ENCODE data around the gene PCDHA1.

Gene PCDHA1

DNA sequence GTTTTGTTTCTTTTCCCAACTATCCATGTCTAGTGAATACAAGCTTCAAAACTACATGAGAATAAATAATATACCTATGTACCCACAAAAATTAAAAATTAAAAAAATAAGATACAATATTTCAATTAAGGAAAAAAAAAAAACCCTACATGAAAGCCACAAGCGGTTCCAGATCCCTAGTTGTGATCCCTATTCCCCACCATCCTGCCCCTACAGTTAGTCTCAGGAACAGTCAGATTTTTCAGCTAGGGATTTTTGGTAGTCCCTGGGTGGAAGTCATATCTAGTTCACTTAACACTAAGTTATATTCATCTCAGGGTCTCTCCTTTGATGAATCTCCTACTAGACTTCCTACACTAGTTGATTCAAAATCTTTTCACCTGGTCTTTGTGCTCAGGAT, 246.7 kb downstream of the PCDHA1 start:
- no peak overlapping the region for H2AFZ ChIP-seq (ENCODE audit: insufficient read depth, low read length, poor library complexity)
- H2BK5ac ChIP-seq (ENCODE audit: low read depth, low read length, poor library complexity): no peak overlapping the region
- H3K79me2 ChIP-seq (ENCODE audit: control insufficient read depth, insufficient read depth, low read length, poor library complexity): no peaks in the 10 kb centered on the region
- H3K4me2 ChIP-seq (ENCODE audit: low read length): no peak overlapping the region
- no peak overlapping the region for H3K4ac ChIP-seq (ENCODE audit: low read depth, low read length)
- H3K9ac ChIP-seq (ENCODE audit: low read length): no peak overlapping the region
- H2BK120ac ChIP-seq (ENCODE audit: insufficient read depth, low read length, poor library complexity): no peak overlapping the region
- WGBS (ENCODE audit: extremely low coverage, insufficient coverage, insufficient read length): no CpG with 5 or more reads among the region's 1 CpG
- H2AK5ac ChIP-seq (ENCODE audit: low read length): no peak overlapping the region
- no peak overlapping the region for H3K4me3 ChIP-seq (ENCODE audit: low read depth, low read length)
- H3K23ac ChIP-seq (ENCODE audit: low read length): no peak overlapping the region
- no peaks in the 10 kb centered on the region for H3K36me3 ChIP-seq (ENCODE audit: control insufficient read depth in 1 of 2, insufficient read depth in 2 of 2, low read length in 2 of 2)
- no peak overlapping the region for H2BK12ac ChIP-seq (ENCODE audit: low read length)
- H3K4me1 ChIP-seq (ENCODE audit: control insufficient read depth in 1 of 2, insufficient read depth in 2 of 2, low read length in 2 of 2): no peaks in the 10 kb centered on the region
- no peak overlapping the region for H3K27ac ChIP-seq (ENCODE audit: low read depth, low read length)
- H4K8ac ChIP-seq (ENCODE audit: low read depth, low read length): no peak overlapping the region
- H4K12ac ChIP-seq (ENCODE audit: low read depth, low read length): no peak overlapping the region
- no peak for DNase-seq
- no peak overlapping the region for H4K91ac ChIP-seq (ENCODE audit: low read depth, low read length)
- no peak overlapping the region for H3K18ac ChIP-seq (ENCODE audit: low read length)
- H3K27me3 ChIP-seq (ENCODE audit: insufficient read depth, low read length): no peaks in the 10 kb centered on the region
- no peak overlapping the region for H3K14ac ChIP-seq (ENCODE audit: low read length)
- no peaks in the 10 kb centered on the region for H3K9me3 ChIP-seq (ENCODE audit: insufficient read depth, low read depth, low read length)
- H3K79me1 ChIP-seq (ENCODE audit: low read length): no peaks in the 10 kb centered on the region

DNA sequence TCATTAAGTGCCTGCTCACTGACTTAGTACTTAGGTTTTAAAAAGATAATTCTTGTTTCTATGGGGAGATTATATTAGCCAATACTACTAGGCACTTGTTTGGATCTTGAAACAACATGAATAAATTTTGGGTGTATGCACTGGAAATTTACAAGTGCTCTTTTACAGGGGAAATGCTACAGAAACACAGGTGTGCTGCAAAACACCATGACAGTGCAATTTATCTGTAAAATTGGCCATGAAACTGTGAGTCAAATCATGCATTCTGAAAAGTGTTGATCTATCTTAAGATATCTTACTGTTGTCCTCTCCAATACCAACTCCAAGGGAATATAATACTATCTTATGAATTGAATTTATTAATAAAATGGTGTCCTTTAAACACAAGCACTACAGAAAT, 253.1 kb downstream of the PCDHA1 start:
- Histone ChIP-seq H4K12ac (ENCODE audit: low read depth, low read length) (no peak overlapping the region), H3K79me1 (ENCODE audit: low read length) (no peaks in the 10 kb centered on the region), H2BK120ac (ENCODE audit: insufficient read depth, low read length, poor library complexity) (no peak overlapping the region), H3K27me3 (ENCODE audit: insufficient read depth, low read length) (no peaks in the 10 kb centered on the region), H2AK5ac (ENCODE audit: low read length) (no peak overlapping the region), H2BK12ac (ENCODE audit: low read length) (no peak overlapping the region), H3K27ac (ENCODE audit: low read depth, low read length) (no peak overlapping the region), H2AFZ (ENCODE audit: insufficient read depth, low read length, poor library complexity) (no peak overlapping the region), H4K8ac (ENCODE audit: low read depth, low read length) (no peak overlapping the region), H3K4me2 (ENCODE audit: low read length) (no peak overlapping the region), H3K14ac (ENCODE audit: low read length) (no peak overlapping the region), H3K4me1 (ENCODE audit: control insufficient read depth in 1 of 2, insufficient read depth in 2 of 2, low read length in 2 of 2) (peaks cover 3 to 4% of the 10 kb centered on the region in 2 experiments), H3K23ac (ENCODE audit: low read length) (no peak overlapping the region), H3K4me3 (ENCODE audit: low read depth, low read length) (no peak overlapping the region), H2BK5ac (ENCODE audit: low read depth, low read length, poor library complexity) (no peak overlapping the region), H3K9me3 (ENCODE audit: insufficient read depth, low read depth, low read length) (no peaks in the 10 kb centered on the region), H3K9ac (ENCODE audit: low read length) (no peak overlapping the region), H3K36me3 (ENCODE audit: control insufficient read depth in 1 of 2, insufficient read depth in 2 of 2, low read length in 2 of 2) (no peaks in the 10 kb centered on the region), H4K91ac (ENCODE audit: low read depth, low read length) (no peak overlapping the region), H3K18ac (ENCODE audit: low read length) (no peak overlapping the region), H3K4ac (ENCODE audit: low read depth, low read length) (no peak overlapping the region), H3K79me2 (ENCODE audit: control insufficient read depth, insufficient read depth, low read length, poor library complexity) (no peaks in the 10 kb centered on the region)
- DNase-seq: no peak

DNA sequence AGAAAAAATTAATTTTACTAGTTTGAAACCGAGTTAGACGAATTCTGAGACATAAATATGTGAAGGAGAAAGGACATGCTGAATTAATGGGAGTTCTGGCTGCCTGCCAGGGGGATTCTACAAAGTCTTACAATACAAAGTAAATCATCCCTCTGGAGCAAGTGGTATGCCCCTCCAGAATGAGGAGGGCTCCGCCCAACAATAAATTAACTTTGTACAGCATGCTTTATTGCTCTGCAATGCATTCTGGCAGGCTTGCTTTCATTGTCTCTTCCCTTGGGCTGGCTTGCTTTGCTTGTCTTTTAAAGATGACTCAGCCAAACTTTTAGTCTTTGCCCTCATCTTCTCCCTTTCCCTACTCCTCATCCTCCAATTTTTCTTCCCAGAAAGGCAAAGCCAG, 253.6 kb downstream of the PCDHA1 start:
- Histone ChIP-seq H3K23ac (ENCODE audit: low read length) (no peak overlapping the region), H3K14ac (ENCODE audit: low read length) (no peak overlapping the region), H2BK120ac (ENCODE audit: insufficient read depth, low read length, poor library complexity) (no peak overlapping the region), H2BK12ac (ENCODE audit: low read length) (no peak overlapping the region), H3K9me3 (ENCODE audit: insufficient read depth, low read depth, low read length) (no peaks in the 10 kb centered on the region), H3K18ac (ENCODE audit: low read length) (no peak overlapping the region), H3K36me3 (ENCODE audit: control insufficient read depth in 1 of 2, insufficient read depth in 2 of 2, low read length in 2 of 2) (no peaks in the 10 kb centered on the region), H3K9ac (ENCODE audit: low read length) (no peak overlapping the region), H3K4me1 (ENCODE audit: control insufficient read depth in 1 of 2, insufficient read depth in 2 of 2, low read length in 2 of 2) (peaks cover 3 to 4% of the 10 kb centered on the region in 2 experiments), H2AK5ac (ENCODE audit: low read length) (no peak overlapping the region), H4K12ac (ENCODE audit: low read depth, low read length) (no peak overlapping the region), H3K4me2 (ENCODE audit: low read length) (peak overlapping the region; percentile 73), H4K91ac (ENCODE audit: low read depth, low read length) (no peak overlapping the region), H3K79me1 (ENCODE audit: low read length) (no peaks in the 10 kb centered on the region), H3K4ac (ENCODE audit: low read depth, low read length) (no peak overlapping the region), H2AFZ (ENCODE audit: insufficient read depth, low read length, poor library complexity) (no peak overlapping the region), H2BK5ac (ENCODE audit: low read depth, low read length, poor library complexity) (no peak overlapping the region), H3K27me3 (ENCODE audit: insufficient read depth, low read length) (no peaks in the 10 kb centered on the region), H4K8ac (ENCODE audit: low read depth, low read length) (no peak overlapping the region), H3K79me2 (ENCODE audit: control insufficient read depth, insufficient read depth, low read length, poor library complexity) (no peaks in the 10 kb centered on the region), H3K4me3 (ENCODE audit: low read depth, low read length) (no peak overlapping the region), H3K27ac (ENCODE audit: low read depth, low read length) (no peak overlapping the region)
- WGBS (ENCODE audit: extremely low coverage, insufficient coverage, insufficient read length): no CpG with 5 or more reads among the region's 3 CpGs
- DNase-seq: no peak

DNA sequence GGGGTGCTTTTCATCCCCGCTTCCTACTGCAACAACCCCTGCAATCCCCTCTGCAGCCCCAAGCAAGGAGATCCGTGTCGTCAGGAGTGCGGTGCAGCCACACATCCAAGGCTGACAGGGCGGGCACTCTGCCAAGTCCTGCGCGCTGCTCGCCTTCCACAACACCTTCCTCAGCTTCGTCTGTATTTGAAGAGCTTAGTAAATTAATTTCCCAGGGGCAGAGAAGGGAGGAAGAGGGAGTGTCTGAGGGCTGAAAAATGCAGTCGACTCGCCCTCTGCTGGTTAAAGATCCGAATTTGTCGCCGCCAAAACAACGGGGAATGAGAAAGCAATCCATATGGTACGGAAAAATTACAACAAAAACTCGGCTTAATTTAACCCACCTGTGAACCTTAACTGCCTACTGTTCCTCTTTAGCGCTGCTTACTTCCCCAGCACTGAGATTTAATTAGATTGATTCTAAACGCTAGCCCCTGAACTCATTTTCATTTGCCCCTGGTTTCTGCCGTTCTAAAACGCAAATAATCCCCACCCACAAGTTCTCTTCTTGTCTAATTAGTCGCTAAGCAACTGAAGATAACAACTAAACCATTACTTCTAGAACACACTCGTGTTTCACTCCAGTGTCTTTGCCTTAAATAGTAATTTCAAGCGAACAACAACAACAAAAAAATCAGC, 254.3 kb downstream of the PCDHA1 start:
- H3K79me2 ChIP-seq (ENCODE audit: control insufficient read depth, insufficient read depth, low read length, poor library complexity): no peaks in the 10 kb centered on the region
- peak overlapping the region; percentile 39 for H3K4me3 ChIP-seq (ENCODE audit: low read depth, low read length)
- H3K4ac ChIP-seq (ENCODE audit: low read depth, low read length): no peak overlapping the region
- H3K14ac ChIP-seq (ENCODE audit: low read length): no peak overlapping the region
- no peaks in the 10 kb centered on the region for H3K27me3 ChIP-seq (ENCODE audit: insufficient read depth, low read length)
- H3K79me1 ChIP-seq (ENCODE audit: low read length): no peaks in the 10 kb centered on the region
- no peak overlapping the region for H3K23ac ChIP-seq (ENCODE audit: low read length)
- no peak overlapping the region for H2BK12ac ChIP-seq (ENCODE audit: low read length)
- no peaks in the 10 kb centered on the region for H3K9me3 ChIP-seq (ENCODE audit: insufficient read depth, low read depth, low read length)
- no peak overlapping the region for H4K12ac ChIP-seq (ENCODE audit: low read depth, low read length)
- peak overlapping the region; percentile 73 for H3K4me2 ChIP-seq (ENCODE audit: low read length)
- H4K8ac ChIP-seq (ENCODE audit: low read depth, low read length): peak overlapping the region; percentile 80
- H3K27ac ChIP-seq (ENCODE audit: low read depth, low read length): no peak overlapping the region
- no peaks in the 10 kb centered on the region for H3K36me3 ChIP-seq (ENCODE audit: control insufficient read depth in 1 of 2, insufficient read depth in 2 of 2, low read length in 2 of 2)
- H3K9ac ChIP-seq (ENCODE audit: low read length): peak overlapping the region; percentile 19
- H3K4me1 ChIP-seq (ENCODE audit: control insufficient read depth in 1 of 2, insufficient read depth in 2 of 2, low read length in 2 of 2): peaks cover 3 to 4% of the 10 kb centered on the region in 2 experiments
- H4K91ac ChIP-seq (ENCODE audit: low read depth, low read length): no peak overlapping the region
- no peak overlapping the region for H2BK120ac ChIP-seq (ENCODE audit: insufficient read depth, low read length, poor library complexity)
- no CpG with 5 or more reads among the region's 24 CpGs for WGBS (ENCODE audit: extremely low coverage, insufficient coverage, insufficient read length)
- DNase-seq: no peak
- H2BK5ac ChIP-seq (ENCODE audit: low read depth, low read length, poor library complexity): no peak overlapping the region
- no peak overlapping the region for H3K18ac ChIP-seq (ENCODE audit: low read length)
- peak overlapping the region; percentile 76 for H2AFZ ChIP-seq (ENCODE audit: insufficient read depth, low read length, poor library complexity)
- no peak overlapping the region for H2AK5ac ChIP-seq (ENCODE audit: low read length)

Measured in trophoblast cell (in vitro differentiated cells and primary cell).